AG04449 (cell line): Measurements from ENCODE around the gene ZNF667.

Source experiments
- CTCF ChIA-PET: fragments of 350-600 bp; formaldehyde crosslinking; extraction: SDS; loops from one replicate; lab custom pipeline; 2021; ENCODE audit warnings: antibody characterized with exemption; lab: Yijun Ruan, JAX
- POLR2A ChIA-PET: fragments of 400-600, 350-600 bp; formaldehyde crosslinking; extraction: SDS; loops from one replicate; lab custom pipeline; 2020; ENCODE audit warnings: antibody characterized with exemption, inconsistent platforms; lab: Yijun Ruan, JAX
- DNase-seq: peaks from one replicate; pipeline ENCODE4 v3.0.0-alpha.2; 2010; ENCODE audit warnings: low read depth, low spot score
- H3K4me3 ChIP-seq: 2 replicates; pipeline ENCODE4 v1.5.1; 2011; ENCODE audit warnings: low read depth, mild to moderate bottlenecking, control low read depth, low read length
- TF ChIP-seq, protein P1 (sequence below): IDR thresholded peaks from one replicate; pipeline ENCODE4 v1.5.1; 2011; ENCODE audit warnings: mild to moderate bottlenecking, moderate library complexity, low read length, control low read depth, inconsistent platforms; ENCODE audit not compliant: insufficient read depth; ENCODE audit errors: missing control alignments

The ZNF667 gene

DNA sequence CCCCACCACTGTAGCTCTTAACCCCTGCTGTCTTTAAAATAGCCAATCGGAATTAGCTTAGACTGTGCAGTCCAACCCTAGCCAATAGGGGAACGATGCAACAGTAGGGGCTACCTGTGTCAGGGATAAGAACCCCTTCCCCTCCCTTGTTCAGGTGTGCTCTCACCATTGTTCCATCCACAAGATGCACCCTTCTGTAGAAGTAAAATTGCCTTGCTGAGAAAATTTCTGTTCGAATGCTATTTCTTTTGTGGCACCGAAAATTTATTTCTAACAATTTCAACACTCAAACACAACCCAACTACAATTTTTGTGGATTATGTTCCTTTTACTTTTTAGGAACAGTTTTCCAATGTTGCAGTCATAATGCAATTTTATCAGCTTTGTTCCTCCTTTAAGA is 76.7 kb downstream of the ZNF667 start:
- CTCF ChIA-PET, result interaction anchor here (1.0 to 4.1 kb wide), 2 partner anchors 8 to 10 kb away, joined by 3 to 25 read pairs; partner anchors contain the start of gene ZNF582
- POLR2A ChIA-PET, result no interaction called here
- TF ChIP-seq, protein P1, sequence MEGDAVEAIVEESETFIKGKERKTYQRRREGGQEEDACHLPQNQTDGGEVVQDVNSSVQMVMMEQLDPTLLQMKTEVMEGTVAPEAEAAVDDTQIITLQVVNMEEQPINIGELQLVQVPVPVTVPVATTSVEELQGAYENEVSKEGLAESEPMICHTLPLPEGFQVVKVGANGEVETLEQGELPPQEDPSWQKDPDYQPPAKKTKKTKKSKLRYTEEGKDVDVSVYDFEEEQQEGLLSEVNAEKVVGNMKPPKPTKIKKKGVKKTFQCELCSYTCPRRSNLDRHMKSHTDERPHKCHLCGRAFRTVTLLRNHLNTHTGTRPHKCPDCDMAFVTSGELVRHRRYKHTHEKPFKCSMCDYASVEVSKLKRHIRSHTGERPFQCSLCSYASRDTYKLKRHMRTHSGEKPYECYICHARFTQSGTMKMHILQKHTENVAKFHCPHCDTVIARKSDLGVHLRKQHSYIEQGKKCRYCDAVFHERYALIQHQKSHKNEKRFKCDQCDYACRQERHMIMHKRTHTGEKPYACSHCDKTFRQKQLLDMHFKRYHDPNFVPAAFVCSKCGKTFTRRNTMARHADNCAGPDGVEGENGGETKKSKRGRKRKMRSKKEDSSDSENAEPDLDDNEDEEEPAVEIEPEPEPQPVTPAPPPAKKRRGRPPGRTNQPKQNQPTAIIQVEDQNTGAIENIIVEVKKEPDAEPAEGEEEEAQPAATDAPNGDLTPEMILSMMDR, result no peak
- no peak for DNase-seq
- H3K4me3 ChIP-seq, result no peak overlapping the region

GRCh38 chr19:56398809-56399208 is 78.3 kb downstream of the ZNF667 start:
- ChIA-PET POLR2A (no interaction called here), CTCF (no interaction called here)
- no peak overlapping the region for H3K4me3 ChIP-seq
- TF ChIP-seq, protein P1, result no peak
- DNase-seq, result no peak

DNA sequence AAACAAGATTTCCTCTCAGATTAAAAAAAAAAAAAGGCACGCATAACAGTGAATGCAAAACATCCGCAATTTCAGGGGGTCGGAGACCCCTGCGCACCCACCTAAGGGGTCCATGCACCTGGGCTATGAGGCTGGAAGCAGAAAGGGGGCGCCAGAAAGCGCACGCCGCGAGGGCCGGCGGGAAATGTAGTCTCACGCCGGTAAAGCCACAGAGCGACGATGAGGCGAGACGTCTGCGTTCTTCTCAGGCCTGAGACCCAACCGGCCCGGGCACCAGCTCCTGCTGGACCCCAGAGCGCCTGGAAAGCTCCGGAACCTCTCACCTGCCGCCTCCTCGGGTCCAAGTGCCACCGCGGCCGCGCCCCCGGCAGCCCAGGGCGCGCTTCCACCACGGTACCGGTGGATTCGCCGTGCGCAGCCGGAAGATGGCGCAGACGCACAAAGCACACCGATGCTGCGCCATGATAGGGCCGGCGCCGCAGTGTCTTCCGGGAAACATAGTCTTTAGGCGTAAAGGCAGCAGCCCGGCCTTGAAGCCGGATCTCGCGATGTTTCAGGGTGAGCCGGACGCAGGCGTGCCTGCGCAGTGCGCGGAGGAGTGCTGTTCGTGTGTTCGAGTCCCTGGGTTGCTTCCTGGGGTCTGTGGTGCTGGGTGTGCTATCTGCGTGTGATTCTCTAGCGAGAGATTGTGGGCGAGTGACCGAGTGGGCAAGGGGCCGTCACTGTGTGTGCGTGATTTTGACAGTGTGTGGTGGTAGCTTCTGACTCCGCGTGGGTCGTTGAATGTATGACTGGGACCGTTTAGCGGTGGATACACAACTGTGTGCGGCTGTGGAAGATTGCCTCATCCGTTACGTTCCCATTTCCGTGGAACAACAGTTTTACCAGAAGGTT is 83.8 kb downstream of the ZNF667 start, which contains the start of gene ZNF582:
ZNF582 (minus strand) TSS at position 416 of the 894 bp plus-strand sequence. CDS start 1,782 bp downstream, outside the sequence.
- CTCF ChIA-PET, result interaction anchor here (0.6 to 2.6 kb wide), 14 partner anchors 9 to 252 kb away, joined by 3 to 25 read pairs (median 5); partner anchors contain the start of genes ZNF444 and ZNF583
- DNase-seq, result peak; percentile 71
- POLR2A ChIA-PET, result interaction anchor here (2.0 kb wide), 1 partner anchor 10 kb away, joined by 4 read pairs; no protein-coding TSS in a partner anchor
- TF ChIP-seq, protein P1, result peak; percentile 88
- H3K4me3 ChIP-seq, result peak within 1 kb of the TSS; percentile 78
